IPS DF 6.9 (cell line): Measurements from ENCODE around the gene KCNQ1.

Experiments used
- DNase-seq: peaks from one replicate; pipeline ENCODE4 v3.0.0-alpha.2; 2013; ENCODE audit warnings: low read depth, low spot score
- H3K27ac ChIP-seq: one replicate; pipeline ENCODE4 v1.5.1; 2013; ENCODE audit warnings: low read length, control low read depth
- H3K27me3 ChIP-seq: 2 replicates; pipeline ENCODE4 v1.6.1; 2013; ENCODE audit warnings: mild to moderate bottlenecking, low read length; ENCODE audit not compliant: control insufficient read depth, insufficient read depth
- H3K36me3 ChIP-seq: 2 replicates; pipeline ENCODE4 v1.6.1; 2013; ENCODE audit warnings: low read length; ENCODE audit not compliant: control insufficient read depth, insufficient read depth
- H3K4me1 ChIP-seq: 2 replicates; pipeline ENCODE4 v1.6.1; 2013; ENCODE audit warnings: low read length; ENCODE audit not compliant: control insufficient read depth, insufficient read depth
- H3K4me3 ChIP-seq: 2 replicates; pipeline ENCODE4 v1.5.1; 2013; ENCODE audit warnings: mild to moderate bottlenecking, low read length
- H3K9me3 ChIP-seq: 2 replicates; pipeline ENCODE4 v1.6.1; 2013; ENCODE audit warnings: low read length, inconsistent platforms; ENCODE audit not compliant: control insufficient read depth, insufficient read depth
- WGBS: extraction: QIAGEN DNeasy Blood & Tissue Kit; methylation state at CpG from one replicate; pipeline ENCODE4 v1.1.7; 2013; ENCODE audit warnings: mixed read lengths, missing lambda C conversion rate; ENCODE audit not compliant: insufficient read length, insufficient coverage; 5-methylcytosine and 5-hydroxymethylcytosine counted together

KCNQ1 gene

GRCh38 chr11:2424811-2425495 lies 19.9 kb upstream of the KCNQ1 start:
- Histone ChIP-seq H3K4me3 (no peak overlapping the region), H3K4me1 (0 out of 2 replicates have a peak, but pooled peaks cover 1% of the 10 kb centered on the region), H3K36me3 (no peaks in the 10 kb centered on the region), H3K27ac (no peak overlapping the region), H3K9me3 (no peaks in the 10 kb centered on the region), H3K27me3 (no peaks in the 10 kb centered on the region)
- no peak for DNase-seq
- no CpG with 5 or more reads among the region's 28 CpGs for WGBS

DNA sequence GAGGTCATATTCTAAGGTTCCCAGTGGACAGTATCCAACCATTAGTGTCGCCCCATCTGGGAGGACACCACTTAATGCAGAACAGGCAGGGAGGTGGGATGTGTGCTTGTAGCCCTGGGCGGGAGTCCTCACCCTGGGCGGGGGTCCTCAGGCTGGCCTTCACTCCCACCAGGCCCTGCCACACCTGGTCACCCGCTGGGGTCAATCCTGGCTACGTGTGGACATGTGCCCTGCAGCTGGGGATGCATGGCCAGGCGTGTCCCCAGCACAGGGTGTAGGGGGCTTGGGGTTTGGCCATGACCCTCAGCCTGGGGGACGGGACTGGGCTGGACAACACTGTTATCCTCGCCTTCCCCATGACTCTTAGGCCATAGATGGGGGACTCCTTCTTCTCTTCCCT lies 19.3 kb upstream of the KCNQ1 start:
- H3K4me1 ChIP-seq, result 0 out of 2 replicates have a peak, but pooled peaks cover 1% of the 10 kb centered on the region
- H3K27me3 ChIP-seq, result no peaks in the 10 kb centered on the region
- no CpG with 5 or more reads among the region's 8 CpGs for WGBS
- no peak for DNase-seq
- H3K27ac ChIP-seq, result no peak overlapping the region
- H3K36me3 ChIP-seq, result no peaks in the 10 kb centered on the region
- no peak overlapping the region for H3K4me3 ChIP-seq
- no peaks in the 10 kb centered on the region for H3K9me3 ChIP-seq

GRCh38 chr11:2426221-2426620 lies 18.6 kb upstream of the KCNQ1 start:
- no peaks in the 10 kb centered on the region for H3K9me3 ChIP-seq
- no peaks in the 10 kb centered on the region for H3K4me1 ChIP-seq
- no peak overlapping the region for H3K27ac ChIP-seq
- no CpG with 5 or more reads among the region's 13 CpGs for WGBS
- H3K27me3 ChIP-seq, result no peaks in the 10 kb centered on the region
- no peaks in the 10 kb centered on the region for H3K36me3 ChIP-seq
- H3K4me3 ChIP-seq, result no peak overlapping the region
- DNase-seq, result no peak

DNA sequence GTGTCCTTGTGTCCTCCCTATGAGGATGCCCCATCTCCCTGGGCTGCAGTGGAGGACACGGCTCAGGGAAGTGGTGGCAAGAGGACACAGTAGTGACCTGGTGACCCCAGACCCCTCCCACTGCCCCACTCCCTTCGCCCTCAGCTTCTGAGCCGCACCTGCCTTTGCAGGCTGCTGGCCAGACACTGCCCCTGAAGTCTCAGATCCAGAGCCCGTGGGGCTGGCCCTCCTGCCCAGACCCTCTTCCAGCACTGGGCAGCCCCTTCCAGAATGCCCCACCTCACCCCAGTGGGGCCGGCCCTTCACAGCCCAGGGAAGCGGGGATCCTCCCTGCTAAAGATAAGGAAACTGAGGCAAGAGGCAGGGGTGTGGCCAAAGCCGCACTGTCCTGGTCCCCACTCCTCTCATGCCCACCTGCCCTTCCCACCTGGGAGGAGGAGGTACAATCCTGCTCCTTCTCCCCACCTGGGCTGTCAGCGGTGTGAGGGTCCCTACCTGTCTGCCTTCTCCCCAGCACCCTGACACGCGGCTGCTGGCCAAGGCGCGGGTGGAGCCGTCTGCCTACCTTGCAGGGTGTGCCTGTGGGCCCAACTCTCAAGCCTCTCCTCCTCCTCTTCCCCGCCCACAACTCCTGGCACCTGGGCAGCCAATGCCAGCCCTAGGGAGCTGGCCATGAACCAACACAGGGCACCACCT lies 17.8 kb upstream of the KCNQ1 start:
- H3K9me3 ChIP-seq, result no peaks in the 10 kb centered on the region
- H3K4me1 ChIP-seq, result no peaks in the 10 kb centered on the region
- no CpG with 5 or more reads among the region's 14 CpGs for WGBS
- no peaks in the 10 kb centered on the region for H3K27me3 ChIP-seq
- H3K36me3 ChIP-seq, result no peaks in the 10 kb centered on the region
- DNase-seq, result no peak
- no peak overlapping the region for H3K27ac ChIP-seq
- H3K4me3 ChIP-seq, result no peak overlapping the region

DNA sequence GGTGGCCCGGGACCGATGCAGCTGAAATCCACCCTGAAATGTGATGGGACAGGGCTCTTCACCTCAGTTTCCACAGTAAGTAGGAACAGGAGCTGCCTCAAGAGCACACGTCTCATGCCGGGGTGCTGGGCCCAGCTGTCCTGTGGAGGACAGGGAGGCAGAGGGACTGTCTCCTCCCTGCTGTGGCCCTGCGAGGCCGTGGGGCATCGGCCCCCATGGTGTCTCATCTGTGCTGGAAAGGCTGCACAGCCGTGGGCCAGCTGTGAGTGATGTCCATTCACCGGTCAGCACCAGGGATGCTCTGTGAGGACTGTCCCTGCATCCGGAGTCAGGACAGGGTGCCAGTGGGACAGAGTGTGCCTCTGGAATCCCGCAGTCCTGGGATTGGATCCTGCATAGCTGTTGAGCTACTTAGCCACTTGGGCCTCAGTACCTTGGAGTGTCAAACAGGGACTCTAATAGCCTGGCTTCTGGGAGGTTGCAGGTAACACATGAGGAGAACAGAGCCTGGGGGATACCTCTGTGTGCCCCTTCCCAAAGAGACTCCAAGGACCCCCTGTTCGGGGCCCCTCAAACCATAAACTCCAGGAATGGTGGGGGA lies 17.0 kb upstream of the KCNQ1 start:
- Histone ChIP-seq H3K4me1 (no peaks in the 10 kb centered on the region), H3K4me3 (no peak overlapping the region), H3K36me3 (no peaks in the 10 kb centered on the region; the same call in 1 of the 2 replicates), H3K9me3 (no peaks in the 10 kb centered on the region), H3K27ac (no peak overlapping the region), H3K27me3 (no peaks in the 10 kb centered on the region)
- no CpG with 5 or more reads among the region's 12 CpGs for WGBS
- DNase-seq, result no peak

DNA sequence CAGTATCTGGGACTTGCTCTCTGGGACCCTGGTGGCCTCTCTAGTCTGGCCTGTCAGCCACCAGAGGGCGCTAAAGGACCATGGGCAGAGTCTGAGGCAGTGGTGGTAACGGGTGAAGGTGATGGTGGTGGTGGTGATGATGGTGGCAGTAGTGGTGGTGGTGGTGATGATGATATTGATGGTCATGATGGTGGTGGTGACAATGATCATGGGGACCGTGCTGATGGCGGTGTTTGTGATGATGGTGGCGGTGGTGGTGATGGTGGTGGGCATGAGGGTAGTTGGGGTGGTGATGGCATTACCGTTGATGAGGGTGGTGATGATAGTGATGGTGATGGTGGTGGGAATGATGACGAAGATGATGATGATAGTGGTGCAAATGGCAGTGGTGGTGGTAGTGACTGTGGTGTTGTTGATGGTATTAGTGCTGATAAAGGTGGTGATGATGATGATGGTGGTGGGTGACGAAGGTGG lies 16.4 kb upstream of the KCNQ1 start:
- DNase-seq, result no peak
- H3K4me3 ChIP-seq, result no peak overlapping the region
- WGBS, result 100% methylated on average over 2 of the region's 8 CpGs
- no peaks in the 10 kb centered on the region for H3K9me3 ChIP-seq
- no peaks in the 10 kb centered on the region for H3K27me3 ChIP-seq
- H3K36me3 ChIP-seq, result no peaks in the 10 kb centered on the region; the same call in 1 of the 2 replicates
- no peaks in the 10 kb centered on the region for H3K4me1 ChIP-seq
- H3K27ac ChIP-seq, result no peak overlapping the region

GRCh38 chr11:2431395-2431794 lies 13.4 kb upstream of the KCNQ1 start:
- Histone ChIP-seq H3K4me3 (no peak overlapping the region), H3K27me3 (no peaks in the 10 kb centered on the region), H3K27ac (no peak overlapping the region), H3K36me3 (no peaks in the 10 kb centered on the region; the same call in 1 of the 2 replicates), H3K9me3 (no peaks in the 10 kb centered on the region), H3K4me1 (no peaks in the 10 kb centered on the region)
- DNase-seq, result no peak
- WGBS, result no CpG with 5 or more reads among the region's 1 CpG

GRCh38 chr11:2432171-2432621 lies 12.6 kb upstream of the KCNQ1 start:
- no peak overlapping the region for H3K27ac ChIP-seq
- H3K4me3 ChIP-seq, result no peak overlapping the region
- no CpG with 5 or more reads among the region's 15 CpGs for WGBS
- no peaks in the 10 kb centered on the region; the same call in 1 of the 2 replicates for H3K36me3 ChIP-seq
- no peaks in the 10 kb centered on the region for H3K4me1 ChIP-seq
- H3K9me3 ChIP-seq, result no peaks in the 10 kb centered on the region
- DNase-seq, result no peak
- no peaks in the 10 kb centered on the region; the same call in 1 of the 2 replicates for H3K27me3 ChIP-seq

GRCh38 chr11:2432628-2433071 lies 12.2 kb upstream of the KCNQ1 start:
- H3K9me3 ChIP-seq, result no peaks in the 10 kb centered on the region
- WGBS, result no CpG with 5 or more reads among the region's 13 CpGs
- no peaks in the 10 kb centered on the region; the same call in 1 of the 2 replicates for H3K27me3 ChIP-seq
- no peak for DNase-seq
- H3K4me3 ChIP-seq, result no peak overlapping the region
- no peak overlapping the region for H3K27ac ChIP-seq
- no peaks in the 10 kb centered on the region; the same call in 1 of the 2 replicates for H3K36me3 ChIP-seq
- H3K4me1 ChIP-seq, result no peaks in the 10 kb centered on the region

DNA sequence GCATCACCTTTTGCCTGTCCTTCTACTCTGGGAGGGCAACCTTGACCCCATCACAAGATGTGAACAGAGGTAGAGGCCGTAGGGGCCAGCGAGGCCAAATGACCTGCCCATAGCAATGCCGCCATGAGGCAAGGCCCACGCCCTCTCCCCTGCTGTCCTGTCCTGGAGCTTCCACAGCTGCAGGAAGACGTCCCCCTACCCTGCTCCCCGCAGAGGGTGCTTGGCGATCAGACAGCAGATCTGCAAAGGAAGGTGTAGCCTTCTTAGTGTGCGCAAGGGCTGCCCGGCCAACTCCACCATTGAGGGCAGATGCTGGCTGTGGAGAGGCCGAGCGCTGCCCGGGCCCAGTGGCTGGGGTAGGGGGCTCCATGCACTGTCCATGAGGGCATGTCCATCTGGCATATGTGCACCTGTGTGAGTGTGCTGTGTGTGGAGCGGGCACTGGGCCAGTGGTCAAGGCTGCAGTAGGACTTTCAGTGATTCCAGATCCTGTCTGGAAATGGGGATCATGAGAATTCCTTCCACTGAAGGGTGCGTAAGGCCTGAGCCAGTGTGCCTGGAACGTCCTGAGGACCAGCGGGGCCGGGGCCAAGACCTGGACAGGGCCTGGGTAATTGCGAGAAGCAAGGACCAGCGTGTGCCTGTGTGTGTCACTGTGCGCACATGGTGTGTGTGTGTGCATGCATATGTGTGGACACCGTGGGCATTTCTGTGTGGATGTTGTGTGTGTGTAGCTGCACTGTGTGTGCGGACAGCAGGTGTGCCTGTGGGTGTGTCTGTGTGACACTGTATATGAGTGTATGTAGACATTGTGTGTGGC lies 11.5 kb upstream of the KCNQ1 start:
- no CpG with 5 or more reads among the region's 22 CpGs for WGBS
- no peak overlapping the region for H3K4me3 ChIP-seq
- H3K27ac ChIP-seq, result no peak overlapping the region
- DNase-seq, result no peak
- no peaks in the 10 kb centered on the region for H3K4me1 ChIP-seq
- H3K9me3 ChIP-seq, result no peaks in the 10 kb centered on the region
- H3K27me3 ChIP-seq, result no peaks in the 10 kb centered on the region; the same call in 1 of the 2 replicates
- no peaks in the 10 kb centered on the region; the same call in 1 of the 2 replicates for H3K36me3 ChIP-seq
